ENCODE results near the gene FARS2.

The FARS2 gene

DNA sequence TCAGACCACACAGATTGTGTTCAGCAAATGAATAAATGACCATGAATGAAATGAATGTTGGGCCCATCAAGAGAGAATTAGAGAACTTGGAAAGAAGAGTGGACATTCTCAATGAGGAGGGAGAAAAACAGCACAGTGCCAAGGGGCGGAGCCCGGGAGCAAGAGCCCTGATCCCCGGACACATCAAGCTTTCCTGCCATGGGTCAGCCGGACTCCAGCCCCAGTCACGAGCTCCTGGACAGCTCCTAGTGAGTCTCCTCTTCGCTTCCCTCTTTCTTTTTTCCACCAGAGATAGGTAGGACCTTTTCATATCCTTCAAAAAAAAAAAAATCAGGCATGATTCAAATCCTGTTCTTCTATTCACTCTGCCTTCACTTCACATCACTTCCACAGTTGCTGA, 471.2 kb downstream of the FARS2 start:
- intact Hi-C loops (cut with DNase I), result no loop called here
- DNase-seq, result no peak

- DNase-seq, result peak in 1 of 10 donors; percentile 74
- intact Hi-C loops (cut with DNase I), result no loop called here
Measured at GRCh38 chr6:5736016-5736738, 474.9 kb downstream of the FARS2 start.

DNA sequence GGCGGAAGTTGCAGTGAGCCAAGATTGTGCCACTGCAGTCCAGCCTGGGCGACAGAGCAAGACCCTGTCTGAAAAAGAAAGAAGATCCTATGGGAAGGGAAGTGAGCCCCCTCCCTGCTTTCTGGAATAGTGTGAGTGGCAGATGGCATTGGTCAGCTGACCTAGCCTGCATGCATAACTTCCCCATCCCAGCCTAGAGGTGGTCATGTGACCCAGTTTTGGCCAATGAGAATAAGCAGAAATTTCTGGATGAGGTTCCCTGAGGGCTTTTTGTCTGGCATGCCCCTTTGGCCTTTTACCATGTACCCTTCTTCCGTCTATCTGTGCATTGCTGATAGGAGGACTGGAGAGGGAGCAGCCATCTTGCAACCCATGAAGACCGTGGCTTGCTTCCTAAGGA, 476.1 kb downstream of the FARS2 start:
- no peak for DNase-seq
- intact Hi-C loops (cut with DNase I), result no loop called here

DNA sequence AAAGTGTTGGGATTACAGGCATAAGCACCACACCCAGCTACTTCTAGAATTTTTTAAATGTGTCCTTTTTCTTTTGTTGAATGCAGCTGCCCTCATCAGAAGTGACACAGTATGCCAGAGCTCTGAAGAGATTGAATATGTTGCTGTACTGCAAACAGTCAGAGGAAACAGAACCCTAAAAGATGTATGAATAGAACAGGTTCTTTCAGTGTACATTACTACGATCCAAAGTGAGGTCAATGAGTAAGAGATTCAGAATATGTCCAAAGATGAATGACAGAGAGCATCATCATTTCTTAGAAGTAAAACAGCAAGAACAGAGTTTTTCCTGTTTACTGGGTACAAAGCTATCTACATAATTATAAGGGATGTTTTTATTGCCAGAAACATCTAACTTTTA, 476.9 kb downstream of the FARS2 start:
- intact Hi-C loops (cut with DNase I), result no loop called here
- DNase-seq, result no peak

GRCh38 chr6:5744497-5744896, 483.2 kb downstream of the FARS2 start:
- no peak for DNase-seq
- intact Hi-C loops (cut with DNase I), result no loop called here

DNA sequence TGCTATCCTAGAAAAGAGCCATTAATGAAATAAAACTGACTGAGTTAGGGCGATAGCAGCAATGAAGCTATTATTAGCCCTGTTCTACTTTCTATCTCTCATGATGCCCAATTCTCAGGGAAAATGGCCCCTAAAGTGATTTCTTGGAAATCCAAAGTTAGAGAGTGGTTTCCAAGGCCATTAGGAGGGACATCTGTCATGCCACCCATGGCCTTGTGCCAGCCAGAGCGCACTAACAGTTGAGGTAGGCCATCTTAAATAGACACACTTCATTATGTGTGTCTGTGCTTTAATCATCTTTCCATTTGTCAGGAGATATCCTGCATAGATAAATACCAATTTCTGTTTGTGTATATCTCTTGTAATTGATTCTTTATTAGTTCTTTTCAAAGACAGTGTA, 483.8 kb downstream of the FARS2 start:
- intact Hi-C loops (cut with DNase I), result no loop called here
- DNase-seq, result no peak

DNA sequence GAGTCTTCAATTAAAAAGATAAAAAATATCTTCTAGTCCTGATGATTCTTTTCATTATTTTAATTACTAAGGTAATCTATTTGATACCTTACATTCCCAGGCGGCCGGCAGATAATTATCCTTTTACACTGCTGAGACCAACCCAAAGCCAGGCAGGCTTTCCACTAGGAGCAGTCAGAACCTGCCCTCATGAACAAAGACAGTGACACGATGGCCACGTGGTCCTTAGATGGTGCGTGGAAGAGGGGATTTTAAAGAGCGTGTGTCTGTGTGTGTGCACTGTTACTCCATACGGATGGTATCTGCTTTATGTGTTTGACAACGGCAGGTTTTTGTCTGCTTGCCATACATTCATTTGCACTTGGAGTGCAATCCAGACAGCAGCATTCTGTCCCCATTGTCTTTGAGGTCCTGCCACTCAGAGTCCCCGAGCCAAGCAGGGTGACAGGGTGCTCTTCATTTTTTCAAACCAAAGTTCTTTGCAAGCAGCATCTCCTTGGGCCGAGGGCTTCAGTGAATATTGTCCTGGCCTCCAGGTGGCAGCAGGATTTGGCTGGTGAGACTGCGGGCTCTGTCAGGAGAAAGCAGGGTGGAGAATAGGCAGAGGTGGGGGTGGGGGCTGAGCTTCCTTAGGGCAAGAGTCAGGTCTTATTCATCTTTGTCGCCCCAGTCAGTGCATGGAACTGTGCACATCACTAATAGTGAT, 484.9 kb downstream of the FARS2 start:
- intact Hi-C loops (cut with DNase I), result no loop called here
- DNase-seq, result no peak

GRCh38 chr6:5746759-5747130, 485.4 kb downstream of the FARS2 start:
- no peak for DNase-seq
- intact Hi-C loops (cut with DNase I), result no loop called here

GRCh38 chr6:5747379-5747778, 486.1 kb downstream of the FARS2 start:
- DNase-seq, result no peak
- intact Hi-C loops (cut with DNase I), result no loop called here

DNA sequence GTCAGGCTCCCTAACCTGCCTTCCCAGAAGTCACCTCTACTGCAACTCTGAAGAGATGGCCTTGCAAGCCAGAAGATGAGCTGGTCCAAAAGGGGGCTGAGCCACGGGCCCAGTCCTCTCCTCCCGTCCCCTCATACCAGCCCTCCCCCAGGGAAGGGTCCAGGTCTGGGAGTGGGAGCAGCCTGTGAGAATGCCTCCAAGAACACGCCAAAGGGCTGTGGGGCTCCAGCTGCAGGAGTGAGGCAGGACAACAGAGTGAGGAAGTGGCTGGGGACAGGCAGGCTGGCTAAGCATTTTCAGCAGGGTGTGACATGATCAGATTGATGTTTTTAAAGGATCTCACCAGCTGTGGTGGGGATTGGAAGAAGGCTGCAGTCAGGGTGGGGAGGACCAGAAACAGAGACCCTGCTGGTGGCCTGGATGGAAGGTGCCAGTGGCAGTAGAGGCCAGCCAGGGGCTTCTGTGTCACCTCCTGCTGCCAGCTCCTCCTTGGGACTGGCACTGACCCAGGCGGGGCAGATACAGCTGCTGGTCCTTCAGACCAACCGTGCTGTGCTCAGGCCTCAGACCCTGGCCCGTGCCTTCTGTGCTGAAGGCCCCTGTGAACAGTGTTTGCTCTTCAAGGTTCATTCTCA, 487.8 kb downstream of the FARS2 start:
- intact Hi-C loops (cut with DNase I), result no loop called here
- DNase-seq, result no peak

- intact Hi-C loops (cut with DNase I), result no loop called here
- no peak for DNase-seq
Measured at GRCh38 chr6:5749651-5750215, 488.4 kb downstream of the FARS2 start.

DNA sequence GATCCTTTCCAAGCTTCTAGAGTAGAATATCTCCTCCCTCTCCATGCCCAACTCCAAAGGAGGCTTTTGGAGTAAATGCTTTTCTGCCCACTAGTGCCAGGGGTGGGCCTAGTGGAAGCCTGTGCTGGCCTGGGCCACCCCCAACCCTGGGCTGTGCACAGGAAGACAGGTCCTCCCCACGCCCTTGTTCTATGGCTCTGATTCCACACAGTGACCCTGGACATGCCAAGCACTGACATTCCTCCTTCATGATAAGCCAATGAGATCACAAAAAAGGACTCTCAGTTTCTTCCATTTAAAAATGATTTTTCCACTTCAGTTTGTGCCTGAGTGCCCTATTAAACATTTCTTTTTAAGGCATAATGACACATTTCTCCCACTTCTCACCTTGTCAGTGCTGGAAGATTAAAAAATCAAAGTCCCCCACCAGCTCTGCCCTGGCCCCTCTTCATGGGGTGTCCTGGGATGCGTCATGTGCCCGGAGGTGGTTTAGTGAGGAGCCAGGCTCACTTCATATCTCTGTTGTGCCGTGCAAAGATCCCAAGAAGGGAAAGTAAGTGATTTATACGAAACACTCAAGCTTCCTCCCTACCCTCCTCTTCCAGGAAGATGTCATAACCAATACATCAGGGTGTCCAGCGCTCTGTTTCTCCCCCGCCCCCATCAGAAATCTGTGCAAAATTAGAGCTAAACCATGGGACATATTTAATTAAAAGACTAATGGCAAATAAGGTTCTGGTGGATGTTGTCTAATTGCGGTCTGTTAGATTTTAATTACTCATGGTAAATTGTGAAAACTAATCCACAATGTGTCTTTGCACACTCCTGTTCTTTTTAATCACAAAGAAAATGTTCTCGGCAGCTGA, 490.4 kb downstream of the FARS2 start:
- DNase-seq, result no peak
- intact Hi-C loops (cut with DNase I), result no loop called here

DNA sequence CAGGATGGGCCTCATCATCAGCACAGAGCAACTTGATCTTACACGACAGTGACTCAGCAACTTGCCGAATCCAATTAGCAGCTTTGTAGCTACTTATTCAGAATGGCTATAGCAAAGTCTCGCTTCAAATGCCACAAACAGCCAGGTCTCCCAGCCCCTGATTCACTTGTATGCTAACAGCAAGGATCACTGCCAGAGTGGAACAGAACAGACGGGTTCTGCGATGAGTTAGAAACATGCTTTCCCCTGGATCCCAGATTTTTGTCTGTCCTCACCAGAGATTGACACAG, 491.0 kb downstream of the FARS2 start:
- intact Hi-C loops (cut with DNase I), result no loop called here
- DNase-seq, result peak in 2 of 10 donors; percentile 20 to 77

DNA sequence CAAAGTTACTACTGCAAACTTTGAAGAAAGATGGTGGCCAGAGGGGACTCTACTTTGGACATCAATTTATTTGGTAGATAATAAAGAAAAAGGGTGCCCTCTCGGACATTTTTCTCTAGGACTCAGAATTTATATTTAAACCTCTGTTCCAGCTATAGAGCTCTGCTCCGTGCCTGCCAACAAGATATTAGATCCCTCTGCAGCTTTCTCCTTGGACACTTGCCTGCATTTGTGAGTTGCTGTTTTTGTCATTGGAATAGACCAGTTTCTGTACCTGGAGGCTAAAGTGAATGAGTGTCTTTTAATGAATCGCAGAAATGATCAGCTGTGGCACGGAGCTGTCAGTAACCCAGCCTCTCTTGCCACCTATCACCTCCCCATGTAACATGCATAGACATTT, 491.9 kb downstream of the FARS2 start:
- intact Hi-C loops (cut with DNase I), result no loop called here
- DNase-seq, result no peak

DNA sequence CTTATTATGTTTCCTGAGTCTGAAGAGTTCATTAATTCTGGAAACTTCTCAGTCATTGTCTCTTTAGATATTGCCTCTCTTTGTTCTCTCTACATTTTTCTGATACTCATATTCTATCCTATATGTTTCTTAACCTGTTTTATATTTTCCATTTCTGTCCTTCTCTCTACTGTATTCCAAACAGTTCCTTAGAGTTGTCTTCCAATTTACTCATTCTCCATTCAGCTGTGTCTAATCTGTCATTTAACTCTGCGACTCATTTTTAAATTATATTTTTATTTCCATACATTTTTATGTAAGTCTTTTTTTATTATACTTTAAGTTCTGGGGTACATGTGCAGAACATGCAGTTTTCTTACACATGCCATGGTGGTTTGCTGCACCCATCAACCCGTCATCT, 493.6 kb downstream of the FARS2 start:
- intact Hi-C loops (cut with DNase I), result no loop called here
- DNase-seq, result no peak

DNA sequence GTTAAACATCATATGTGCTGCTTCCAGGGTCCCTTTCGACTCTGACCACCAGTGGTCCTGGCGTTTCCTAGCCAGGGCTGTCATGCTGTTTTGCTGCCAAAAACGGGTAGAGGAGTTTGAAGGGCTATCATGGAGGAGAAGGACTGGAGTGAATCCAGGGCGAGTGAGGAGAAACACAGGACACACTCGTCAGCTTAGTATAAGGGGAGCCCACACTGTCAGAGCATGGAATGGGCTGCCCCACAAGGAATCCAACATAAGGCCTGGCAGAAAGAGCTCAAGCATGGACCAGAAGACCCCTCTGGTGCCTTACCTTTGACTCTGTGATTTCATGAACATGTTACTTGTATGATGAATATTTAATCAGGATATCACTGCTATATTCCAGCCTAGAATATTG, 498.3 kb downstream of the FARS2 start:
- intact Hi-C loops (cut with DNase I), result no loop called here
- DNase-seq, result no peak

DNA sequence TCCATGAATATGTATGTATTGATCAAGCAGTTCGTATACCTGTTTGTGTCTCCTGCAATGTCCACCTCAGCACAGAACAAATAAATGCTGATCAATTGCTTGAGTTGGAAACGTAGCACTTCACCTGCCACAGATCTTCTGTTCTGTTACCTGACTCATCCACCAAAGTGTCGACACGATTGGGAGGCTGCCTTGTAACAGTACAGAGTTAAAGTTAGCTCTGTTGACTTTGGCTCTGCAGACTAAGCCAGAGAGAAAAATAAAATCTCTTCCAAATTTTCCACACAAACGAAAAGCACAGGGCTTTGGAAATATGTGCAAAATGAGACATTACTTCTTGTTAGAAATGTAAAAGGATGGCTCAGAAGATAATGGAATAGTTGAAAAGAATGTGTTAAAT, 500.1 kb downstream of the FARS2 start:
- intact Hi-C loops (cut with DNase I), result loop anchor here (5.0 kb wide), 1 partner anchor 89 kb away; no protein-coding TSS in a partner anchor
- no peak for DNase-seq

- intact Hi-C loops (cut with DNase I), result loop anchor here (5.0 kb wide), 1 partner anchor 90 kb away; no protein-coding TSS in a partner anchor
- peak in 8 of 10 donors; percentile 49 to 94 (median 71) for DNase-seq
Measured at GRCh38 chr6:5762561-5762968, 501.3 kb downstream of the FARS2 start.

GRCh38 chr6:5763407-5763806, 502.1 kb downstream of the FARS2 start:
- intact Hi-C loops (cut with DNase I), result loop anchor here (5.0 kb wide), 1 partner anchor 91 kb away; no protein-coding TSS in a partner anchor
- no peak for DNase-seq

DNA sequence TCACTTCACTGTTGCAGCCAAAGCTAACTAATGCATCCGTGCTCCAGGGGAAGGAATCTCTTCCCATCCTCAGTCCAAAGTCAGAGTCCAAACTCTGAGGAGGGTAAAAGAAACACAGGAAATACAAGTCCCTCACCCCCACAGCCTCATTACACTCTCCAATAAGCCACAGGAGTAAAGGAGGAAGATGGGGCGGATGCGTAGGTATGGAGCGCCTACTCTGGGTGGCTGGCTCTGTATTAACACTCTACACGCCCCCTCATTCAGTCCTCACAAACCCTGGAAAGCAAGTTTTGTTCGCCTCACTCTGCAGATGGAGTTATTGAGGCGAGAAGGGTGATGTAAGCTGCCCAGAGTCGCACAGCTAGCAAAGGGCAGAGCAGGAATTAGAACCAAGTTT, 502.6 kb downstream of the FARS2 start:
- DNase-seq, result no peak
- intact Hi-C loops (cut with DNase I), result loop anchor here (5.0 kb wide), 1 partner anchor 92 kb away; no protein-coding TSS in a partner anchor
